Measurements from ENCODE around the gene ELK4. TPM values are rescaled to one million over a fixed set of nuclear protein-coding genes. Genes with fewer than 3 reads are reported as not detected.

ELK4 gene
- total RNA-seq, 1 experiment from 2014 or later, result 31.2 TPM

DNA sequence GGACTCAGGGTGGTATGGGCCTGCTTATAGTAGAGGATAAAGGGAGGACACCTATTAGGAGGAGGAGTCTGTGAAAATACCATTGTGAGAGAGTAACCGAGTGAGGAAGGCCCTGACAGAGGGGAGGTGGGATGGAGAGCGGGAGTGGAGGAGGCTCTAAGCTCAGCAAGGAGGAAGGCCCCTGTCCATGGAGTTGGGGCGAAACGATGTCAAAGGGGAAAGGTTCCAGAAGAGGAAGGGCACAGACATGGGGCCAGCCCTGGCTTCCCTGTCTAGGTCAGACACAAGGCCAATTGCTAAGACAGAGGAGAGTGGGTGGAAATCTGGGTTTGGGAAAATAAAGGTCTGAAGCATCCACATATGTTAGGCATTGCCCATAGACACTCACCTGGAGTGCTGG is 44.2 kb downstream of the ELK4 start:
- H3K27me3 ChIP-seq (ENCODE audit: insufficient read depth, low read length), result no peaks in the 10 kb centered on the region
- no peak overlapping the region for H3K9ac ChIP-seq (ENCODE audit: extremely low read depth, insufficient read length, low read length)
- no peaks in the 10 kb centered on the region for H3K23me2 ChIP-seq (ENCODE audit: insufficient read length, low read depth, low read length, poor library complexity, severe bottlenecking)
- peak; percentile 12 for DNase-seq
- H4K91ac ChIP-seq (ENCODE audit: insufficient read length, low read depth, low read length), result no peak overlapping the region
- H3K4me1 Mint-ChIP-seq, result peaks cover 9 to 14% of the 10 kb centered on the region in 2 experiments
- no peak overlapping the region for H4K8ac ChIP-seq (replicated peaks; ENCODE audit: insufficient read length, low read depth, low read length)
- H3K4me2 ChIP-seq (ENCODE audit: insufficient read depth, insufficient read length, low read length), result no peak overlapping the region
- no peak overlapping the region; a peak in 1 of 7 replicates for H3K27ac Mint-ChIP-seq
- TF ChIP-seq, protein P1, sequence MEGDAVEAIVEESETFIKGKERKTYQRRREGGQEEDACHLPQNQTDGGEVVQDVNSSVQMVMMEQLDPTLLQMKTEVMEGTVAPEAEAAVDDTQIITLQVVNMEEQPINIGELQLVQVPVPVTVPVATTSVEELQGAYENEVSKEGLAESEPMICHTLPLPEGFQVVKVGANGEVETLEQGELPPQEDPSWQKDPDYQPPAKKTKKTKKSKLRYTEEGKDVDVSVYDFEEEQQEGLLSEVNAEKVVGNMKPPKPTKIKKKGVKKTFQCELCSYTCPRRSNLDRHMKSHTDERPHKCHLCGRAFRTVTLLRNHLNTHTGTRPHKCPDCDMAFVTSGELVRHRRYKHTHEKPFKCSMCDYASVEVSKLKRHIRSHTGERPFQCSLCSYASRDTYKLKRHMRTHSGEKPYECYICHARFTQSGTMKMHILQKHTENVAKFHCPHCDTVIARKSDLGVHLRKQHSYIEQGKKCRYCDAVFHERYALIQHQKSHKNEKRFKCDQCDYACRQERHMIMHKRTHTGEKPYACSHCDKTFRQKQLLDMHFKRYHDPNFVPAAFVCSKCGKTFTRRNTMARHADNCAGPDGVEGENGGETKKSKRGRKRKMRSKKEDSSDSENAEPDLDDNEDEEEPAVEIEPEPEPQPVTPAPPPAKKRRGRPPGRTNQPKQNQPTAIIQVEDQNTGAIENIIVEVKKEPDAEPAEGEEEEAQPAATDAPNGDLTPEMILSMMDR (conservative IDR thresholded peaks at IDR 0.05), result no peak
- H3K9me3 ChIP-seq (ENCODE audit: control insufficient read depth, low read depth, low read length), result no peaks in the 10 kb centered on the region
- no peak overlapping the region for H3K56ac ChIP-seq (ENCODE audit: insufficient read length, low read depth, low read length)
- H3K79me2 ChIP-seq (ENCODE audit: insufficient read depth, low read length), result no peaks in the 10 kb centered on the region
- no peak overlapping the region for H3K23ac ChIP-seq (ENCODE audit: insufficient read length, low read depth, low read length)
- H2BK12ac ChIP-seq (ENCODE audit: insufficient read length, low read depth, low read length), result no peak overlapping the region
- H3K18ac ChIP-seq (ENCODE audit: insufficient read length, low read depth, low read length), result no peak overlapping the region
- no peak overlapping the region for H2AFZ ChIP-seq (ENCODE audit: low read length)
- H4K5ac ChIP-seq (ENCODE audit: insufficient read length, low read depth, low read length), result no peak overlapping the region
- H3T11ph ChIP-seq (ENCODE audit: low read length), result no peak overlapping the region
- no peaks in the 10 kb centered on the region for H3K9me3 Mint-ChIP-seq
- no peak overlapping the region for H2BK5ac ChIP-seq (ENCODE audit: insufficient read length, low read length)
- H2BK20ac ChIP-seq (ENCODE audit: low read depth, low read length, poor library complexity, severe bottlenecking), result no peak overlapping the region
- H4K20me1 ChIP-seq (ENCODE audit: control insufficient read depth, insufficient read depth, insufficient read length), result no peaks in the 10 kb centered on the region
- no peak overlapping the region for H3K4me3 Mint-ChIP-seq
- no peak overlapping the region for H3K4ac ChIP-seq (ENCODE audit: low read depth, low read length)
- H2BK15ac ChIP-seq (ENCODE audit: low read depth, low read length), result no peak overlapping the region
- H3K14ac ChIP-seq (ENCODE audit: insufficient read depth, low read length), result no peak overlapping the region
- no peaks in the 10 kb centered on the region for H3K79me1 ChIP-seq (ENCODE audit: insufficient read depth, low read depth, low read length, poor library complexity, severe bottlenecking)
- H2BK120ac ChIP-seq (ENCODE audit: low read depth, low read length, poor library complexity, severe bottlenecking), result no peak overlapping the region
- H3K27ac ChIP-seq (ENCODE audit: insufficient read length, low read depth, low read length), result no peak overlapping the region
- WGBS (ENCODE audit: extremely low coverage, insufficient read length, low lambda C conversion rate), result no CpG with 5 or more reads among the region's 4 CpGs
- H3K4me1 ChIP-seq (ENCODE audit: insufficient read depth, low read length), result no peaks in the 10 kb centered on the region
- H2AK5ac ChIP-seq (ENCODE audit: insufficient read length, low read length), result no peak overlapping the region
- peaks cover 15% of the 10 kb centered on the region for H3K27me3 Mint-ChIP-seq (ENCODE audit: low read depth)
- H3K36me3 Mint-ChIP-seq (ENCODE audit: insufficient read depth in 1 of 3, low read depth in 3 of 3), result no peaks in the 10 kb centered on the region
